Right lobe of liver (tissue), 6 donors: ENCODE results near the gene GDPD4. TPM values are rescaled to one million over a fixed set of nuclear protein-coding genes. Genes with fewer than 3 reads are reported as not detected.
A peak's percentile ranks its signal among the peaks of the same experiment; 100 is the strongest.

ENCODE experiments used
- ATAC-seq, 4 donors: fragments of 200-7000 bp; cut with Tn5 transposase; one replicate each; pipeline ENCODE4 v1.9.1; 2020; ENCODE audit warnings: mild to moderate bottlenecking in 4 of 4, moderate library complexity in 4 of 4
- DNase-seq, 3 donors: peaks; one replicate each; pipeline ENCODE4 v3.0.0-alpha.2; 2020
- H3K27ac ChIP-seq, 3 donors: fragments of 200-600 bp; one replicate each; pipeline ENCODE4 v1.8.0; 2022
- H3K27me3 ChIP-seq, 2 donors: fragments of 200-600 bp; one replicate each; pipeline ENCODE4 v1.8.0; 2022
- H3K36me3 ChIP-seq, 4 donors: fragments of 200-600 bp; sonication (generic) in 1 of 4; one replicate each; pipeline versions ENCODE4 v1.5.1 to v1.8.0; 2017 to 2022; ENCODE audit warnings: control low read depth in 1 of 4
- H3K4me1 ChIP-seq, 4 donors: fragments of 200-600 bp; sonication (generic) in 1 of 4; one replicate each; pipeline versions ENCODE4 v1.5.1 to v1.8.0; 2017 to 2022; ENCODE audit warnings: control low read depth in 1 of 4
- H3K4me3 ChIP-seq, 3 donors: fragments of 200-600 bp; one replicate each; pipeline ENCODE4 v1.8.0; 2022
- H3K9me3 ChIP-seq, 4 donors: fragments of 200-600 bp; sonication (generic) in 1 of 4; one replicate each; pipeline versions ENCODE4 v1.5.1 to v1.8.0; 2017 to 2022; ENCODE audit warnings: control low read depth in 1 of 4
- CTCF ChIP-seq, 4 donors: fragments of 200-600 bp in 3 of 4; fragments of 450-650 bp in 1 of 4; IDR thresholded peaks; one replicate each; pipeline versions ENCODE4 v1.5.1 to v1.8.0; 2016 to 2022; ENCODE audit warnings: antibody characterized with exemption in 4 of 4, mild to moderate bottlenecking in 2 of 4
- POLR2A ChIP-seq: fragments of 450-650 bp; IDR thresholded peaks from one replicate; pipeline ENCODE4 v1.6.1; 2017; ENCODE audit warnings: antibody characterized with exemption, mild to moderate bottlenecking
- WGBS: methylation state at CpG from one replicate; pipeline ENCODE4 v1.1.6; 2018; ENCODE audit warnings: low coverage, low lambda C conversion rate; ENCODE audit not compliant: insufficient coverage; ENCODE audit errors: missing lambda C conversion rate; 5-methylcytosine and 5-hydroxymethylcytosine counted together
- intact Hi-C, 2 donors: fragments of 100-400 bp; cut with DNase I; formaldehyde crosslinking; loops; one replicate each; pipeline versions ENCODE4 v1.11.2 to v1.14.1; 2022
- total RNA-seq, 6 experiments: library from RNA; depleted of rRNA in 2 of 6; stranded (reverse); fragments of >200 nt in 2 of 6; fragmentation: NEBNext Ultra II Directional in 3 of 6; extraction: Animal tissue kit (Norgen Biotek cat#: 25700) in 3 of 6; gene quantifications; one replicate each; pipeline versions ENCODE4 v1.1.0 to v1.2.4, GENCODE V29; 2016 to 2023
- donor health status: DM: no; HTN: yes; CAD: no.
- donor health status: DM: no; HTN: no; CAD: no.
- donor health status: DM: no; HTN: no; CAD: no.
- donor health status: DM: no; HTN: yes; CAD: no.
- donor health status: DM: no; HTN: yes; CAD: no.

Gene GDPD4
- total RNA-seq, 6 experiments from 2014 or later: 0.29 to 0.53 (median 0.44) TPM; not detected in 2

GRCh38 chr11:77191429-77191822 lies 110.1 kb downstream of the GDPD4 start:
- peaks cover 0 to 44% (median 17%) of the 10 kb centered on the region in 4 donors for H3K36me3 ChIP-seq
- DNase-seq (no peak), ATAC-seq (no peak)
- TF ChIP-seq CTCF (IDR thresholded peaks at IDR 0.05) (no peak), POLR2A (no peak)
- H3K4me1 ChIP-seq: peaks cover 0 to 4% (median 0%) of the 10 kb centered on the region in 4 donors
- H3K27me3 ChIP-seq: no peaks in the 10 kb centered on the region
- intact Hi-C loops: loop anchor here (5.0 to 10.0 kb wide), 3 partner anchors 64 to 363 kb away; partner anchors contain the start of gene MYO7A (in 1 of the 2)
- H3K27ac ChIP-seq: no peak overlapping the region
- no peaks in the 10 kb centered on the region for H3K9me3 ChIP-seq
- WGBS: 92% methylated on average over 2 of the region's 11 CpGs
- H3K4me3 ChIP-seq: no peak overlapping the region

GRCh38 chr11:77190331-77191075 lies 111.0 kb downstream of the GDPD4 start:
- Histone ChIP-seq H3K4me3 (no peak overlapping the region), H3K27ac (no peak overlapping the region), H3K36me3 (peaks cover 0 to 44% (median 17%) of the 10 kb centered on the region in 4 donors), H3K27me3 (no peaks in the 10 kb centered on the region), H3K9me3 (no peaks in the 10 kb centered on the region), H3K4me1 (peaks cover 0 to 4% (median 0%) of the 10 kb centered on the region in 4 donors)
- intact Hi-C loops: loop anchor here (5.0 to 10.0 kb wide), 3 partner anchors 63 to 364 kb away; partner anchors contain the start of gene MYO7A (in 1 of the 2)
- TF ChIP-seq POLR2A: no peak
- TF ChIP-seq CTCF (IDR thresholded peaks at IDR 0.05): no peak
- 73% methylated on average over 3 of the region's 21 CpGs for WGBS
- DNase-seq: no peak
- ATAC-seq: no peak

GRCh38 chr11:77189588-77190210 lies 111.8 kb downstream of the GDPD4 start:
- H3K27ac ChIP-seq: no peak overlapping the region
- no peak for TF ChIP-seq CTCF (IDR thresholded peaks at IDR 0.05)
- no peak for TF ChIP-seq POLR2A
- peaks cover 0 to 49% (median 15%) of the 10 kb centered on the region in 4 donors for H3K36me3 ChIP-seq
- WGBS: 75% methylated on average over 11 of the region's 28 CpGs
- no peaks in the 10 kb centered on the region for H3K9me3 ChIP-seq
- DNase-seq (no peak), ATAC-seq (no peak)
- intact Hi-C loops: loop anchor here (5.0 to 10.0 kb wide), 4 partner anchors 62 to 365 kb away; partner anchors contain the start of gene MYO7A (in 2 of the 2)
- no peak overlapping the region for H3K4me3 ChIP-seq
- no peaks in the 10 kb centered on the region for H3K27me3 ChIP-seq
- H3K4me1 ChIP-seq: peaks cover 0 to 4% (median 0%) of the 10 kb centered on the region in 4 donors

GRCh38 chr11:77188633-77189491 lies 112.6 kb downstream of the GDPD4 start:
- TF ChIP-seq CTCF (IDR thresholded peaks at IDR 0.05) (no peak), POLR2A (no peak)
- Histone ChIP-seq H3K4me3 (no peak overlapping the region), H3K4me1 (peaks cover 0 to 4% (median 0%) of the 10 kb centered on the region in 4 donors), H3K27me3 (no peaks in the 10 kb centered on the region), H3K27ac (no peak overlapping the region), H3K9me3 (no peaks in the 10 kb centered on the region), H3K36me3 (peaks cover 0 to 46% (median 11%) of the 10 kb centered on the region in 4 donors)
- 81% methylated on average over 5 of the region's 18 CpGs for WGBS
- DNase-seq (peak in 2 of 3 donors; percentile 20 to 48), ATAC-seq (no peak)
- intact Hi-C loops: loop anchor here in 1 of 2 donors (5.0 kb wide), 2 partner anchors 62 to 147 kb away; partner anchors contain the start of gene MYO7A
